Muscle of leg (tissue), 11 donors: ENCODE data around the gene STAC3. TPM values are rescaled to one million over a fixed set of nuclear protein-coding genes. Genes with fewer than 3 reads are reported as not detected.

Experiments
- DNase-seq: peaks from one replicate; pipeline ENCODE4 v3.0.0; 2013
- H3K27ac ChIP-seq: one replicate; pipeline ENCODE4 v1.5.1; 2013; ENCODE audit warnings: mild to moderate bottlenecking, low read length, control low read depth
- H3K27me3 ChIP-seq: one replicate; pipeline ENCODE4 v1.6.1; 2013; ENCODE audit warnings: low read length; ENCODE audit not compliant: control insufficient read depth, insufficient read depth
- H3K36me3 ChIP-seq: one replicate; pipeline ENCODE4 v1.6.1; 2013; ENCODE audit warnings: low read length; ENCODE audit not compliant: control insufficient read depth, insufficient read depth
- H3K4me1 ChIP-seq: one replicate; pipeline ENCODE4 v1.6.1; 2013; ENCODE audit warnings: low read length; ENCODE audit not compliant: control insufficient read depth, insufficient read depth
- H3K4me3 ChIP-seq: one replicate; pipeline ENCODE4 v1.5.1; 2013; ENCODE audit warnings: low read length, control low read depth
- H3K9me3 ChIP-seq: replicated peaks from 2 replicates; pipeline ENCODE4 v1.6.1; 2013; ENCODE audit warnings: low read depth, low read length; ENCODE audit not compliant: control insufficient read depth
- WGBS: methylation state at CpG from one replicate; pipeline ENCODE4 v1.1.5; 2013; ENCODE audit warnings: missing lambda C conversion rate; ENCODE audit not compliant: insufficient coverage; 5-methylcytosine and 5-hydroxymethylcytosine counted together
- polyA plus RNA-seq, 8 donors: library from polyadenylated mRNA; unstranded; fragments of 120-200 nt; gene quantifications; one replicate each; pipeline versions ENCODE4 v1.2.1 to v1.2.3, GENCODE V29; 2013; ENCODE audit warnings: inconsistent platforms in 1 of 8, low replicate concordance in 1 of 8; ENCODE audit not compliant: insufficient read length in 8 of 8, insufficient read depth in 1 of 8
- total RNA-seq: library from RNA; stranded (reverse); fragments of 120-200 nt; gene quantifications from one replicate; pipeline ENCODE4 v1.2.4, GENCODE V29; 2013

The STAC3 gene
- total and polyA plus RNA-seq, 9 donors: 202 to 499 (median 426) TPM

GRCh38 chr12:57216921-57217879 lies 33.8 kb downstream of the STAC3 start:
- H3K36me3 ChIP-seq: peaks cover 14% of the 10 kb centered on the region
- 1% methylated on average over 46 of the region's 63 CpGs for WGBS
- peaks cover 69% of the 10 kb centered on the region for H3K4me1 ChIP-seq
- no peaks in the 10 kb centered on the region for H3K9me3 ChIP-seq
- H3K4me3 ChIP-seq: peak overlapping the region; percentile 45
- no peak overlapping the region for H3K27ac ChIP-seq
- peak; percentile 71 for DNase-seq
- peaks cover 87% of the 10 kb centered on the region for H3K27me3 ChIP-seq

DNA sequence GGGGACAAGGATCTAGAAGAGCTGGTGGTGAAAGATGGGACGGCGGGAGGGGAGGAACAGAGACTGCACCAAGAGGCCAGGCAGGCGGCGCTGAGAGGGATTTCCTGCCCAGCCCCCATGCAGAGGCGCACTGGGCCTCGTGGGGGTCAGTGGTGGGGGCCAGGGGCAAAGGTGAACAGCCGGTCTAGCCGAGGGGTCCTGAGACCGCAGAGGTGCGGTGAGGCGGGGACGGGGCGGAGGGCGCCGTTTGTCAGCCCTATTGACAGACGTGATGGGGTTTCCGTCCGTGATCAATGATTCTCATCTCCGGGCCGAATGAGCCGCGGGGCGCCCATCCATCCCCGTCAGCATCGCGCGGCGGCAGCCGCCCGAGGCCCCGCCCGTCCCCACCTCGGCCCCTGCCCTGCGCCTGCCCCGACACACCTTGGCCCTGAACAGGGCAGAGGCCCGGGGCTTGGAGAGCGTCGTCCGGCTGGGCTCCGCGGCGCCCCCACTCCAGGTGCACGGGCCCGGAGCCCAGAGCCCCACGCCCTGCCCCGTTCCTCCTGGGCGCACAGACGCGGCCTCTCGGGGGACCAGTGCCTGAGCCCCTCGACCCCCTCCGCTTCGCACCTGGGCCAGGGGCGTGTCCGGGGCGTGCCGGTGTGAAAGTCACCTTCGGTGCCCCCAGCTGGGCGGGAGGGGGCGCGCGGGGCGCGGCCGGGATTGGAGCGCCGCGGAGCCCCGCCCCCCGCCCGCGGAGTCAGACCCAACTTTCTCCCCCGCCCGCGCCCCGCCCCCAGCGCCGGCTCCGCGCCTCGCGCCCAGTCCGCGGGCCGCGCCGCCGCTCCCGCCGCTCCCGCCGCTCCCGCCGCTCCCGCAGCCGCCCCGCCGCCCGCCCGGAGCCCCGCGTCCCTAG lies 34.7 kb downstream of the STAC3 start, which contains the start of gene NXPH4:
Gene NXPH4, plus strand, starts transcription at position 781 of the 898 bp plus-strand sequence. CDS start 176 bp downstream, outside the sequence.
- no peak within 1 kb of the TSS for H3K27ac ChIP-seq
- peak within 1 kb of the TSS; percentile 45 for H3K4me3 ChIP-seq
- H3K36me3 ChIP-seq: peaks cover 22% of the 10 kb centered on the region
- no peaks in the 10 kb centered on the region for H3K9me3 ChIP-seq
- no peak for DNase-seq
- under 1% methylated on average over 96 of the region's 102 CpGs for WGBS
- peaks cover 67% of the 10 kb centered on the region for H3K4me1 ChIP-seq
- H3K27me3 ChIP-seq: peaks cover 77% of the 10 kb centered on the region

DNA sequence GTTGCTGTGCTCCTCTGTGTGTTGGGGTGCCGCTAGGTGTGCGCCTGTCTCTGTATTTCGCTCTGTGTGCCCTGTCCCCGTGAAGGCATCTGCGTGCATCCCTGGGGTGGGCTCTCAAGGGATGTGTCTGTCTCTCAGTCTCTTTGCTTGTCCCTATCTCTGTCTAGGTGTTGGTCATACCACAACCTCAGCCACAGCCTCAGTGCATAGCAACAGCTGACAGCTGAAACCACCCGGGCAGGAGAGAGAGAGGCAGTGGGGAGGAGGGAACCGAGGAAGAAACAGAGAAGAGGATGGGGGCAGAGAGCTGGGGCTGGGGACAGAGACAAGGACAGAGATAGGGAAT lies 35.3 kb downstream of the STAC3 start:
- Histone ChIP-seq H3K27me3 (peaks cover 71% of the 10 kb centered on the region), H3K9me3 (no peaks in the 10 kb centered on the region)

GRCh38 chr12:57215065-57215464 lies 35.9 kb downstream of the STAC3 start:
- Histone ChIP-seq H3K36me3 (peaks cover 32% of the 10 kb centered on the region), H3K4me1 (peaks cover 63% of the 10 kb centered on the region), H3K27ac (no peak overlapping the region), H3K27me3 (peaks cover 65% of the 10 kb centered on the region), H3K9me3 (no peaks in the 10 kb centered on the region), H3K4me3 (no peak overlapping the region)
- no peak for DNase-seq
- 33% methylated on average over 10 of the region's 11 CpGs for WGBS

More for the DNA sequence above, 35.3 kb downstream of the STAC3 start:
- Histone ChIP-seq H3K36me3 (peaks cover 28% of the 10 kb centered on the region), H3K27ac (no peak overlapping the region), H3K4me3 (no peak overlapping the region), H3K4me1 (peaks cover 68% of the 10 kb centered on the region)
- WGBS: 21% methylated on average over 5 of the region's 7 CpGs
- DNase-seq: no peak

GRCh38 chr12:57214398-57214781 lies 36.6 kb downstream of the STAC3 start:
- no peak overlapping the region for H3K4me3 ChIP-seq
- H3K27me3 ChIP-seq: peaks cover 58% of the 10 kb centered on the region
- peaks cover 39% of the 10 kb centered on the region for H3K36me3 ChIP-seq
- H3K9me3 ChIP-seq: no peaks in the 10 kb centered on the region
- no peak overlapping the region for H3K27ac ChIP-seq
- H3K4me1 ChIP-seq: peaks cover 56% of the 10 kb centered on the region
- WGBS: 2% methylated on average over 11 of the region's 14 CpGs
- peak; percentile 74 for DNase-seq

DNA sequence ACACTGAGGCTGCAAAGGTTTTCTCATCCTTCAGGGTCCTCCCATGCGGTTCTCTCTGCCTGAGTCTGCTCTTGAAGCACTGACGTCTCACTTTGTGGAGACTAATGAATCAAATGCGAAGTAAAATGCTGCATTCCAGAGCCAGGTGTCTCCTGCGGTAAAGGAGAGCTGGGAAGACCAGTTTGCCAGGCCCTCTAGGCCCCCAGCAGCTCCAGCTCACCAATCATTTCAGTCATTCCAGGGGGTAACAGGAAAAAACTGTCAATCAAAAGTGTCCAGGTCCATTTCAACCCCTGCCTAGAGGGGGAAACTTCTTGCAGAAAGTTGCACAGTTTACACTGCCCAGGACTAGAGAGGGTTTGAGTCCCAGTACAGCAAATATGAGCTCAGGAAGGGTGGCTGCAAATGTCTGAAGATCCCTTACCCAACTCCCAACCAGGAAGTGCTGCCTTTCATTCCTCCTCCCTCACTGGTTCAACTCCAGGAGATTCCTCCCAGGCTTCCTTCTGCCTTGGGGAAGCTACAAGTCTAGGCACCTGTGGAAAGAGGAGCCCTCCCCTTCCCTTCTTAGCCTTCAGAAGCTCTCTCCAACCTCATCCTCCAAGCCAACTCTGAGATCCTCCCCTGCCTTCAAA lies 37.1 kb downstream of the STAC3 start:
- Histone ChIP-seq H3K4me1 (peaks cover 51% of the 10 kb centered on the region), H3K27ac (no peak overlapping the region), H3K27me3 (peaks cover 53% of the 10 kb centered on the region), H3K4me3 (no peak overlapping the region), H3K9me3 (no peaks in the 10 kb centered on the region), H3K36me3 (peaks cover 43% of the 10 kb centered on the region)
- whole genome bisulfite sequencing: 50% methylated on average over 2 of the region's 4 CpGs
- no peak for DNase-seq

GRCh38 chr12:57213058-57213715 lies 37.8 kb downstream of the STAC3 start:
- no peaks in the 10 kb centered on the region for H3K9me3 ChIP-seq
- H3K4me3 ChIP-seq: no peak overlapping the region
- peaks cover 50% of the 10 kb centered on the region for H3K36me3 ChIP-seq
- 6% methylated on average over 6 of the region's 16 CpGs for WGBS
- no peak overlapping the region for H3K27ac ChIP-seq
- peaks cover 46% of the 10 kb centered on the region for H3K27me3 ChIP-seq
- H3K4me1 ChIP-seq: peaks cover 55% of the 10 kb centered on the region
- DNase-seq: peak; percentile 91

- no peak for DNase-seq
- H3K4me1 ChIP-seq: peaks cover 51% of the 10 kb centered on the region
- peaks cover 54% of the 10 kb centered on the region for H3K36me3 ChIP-seq
- peaks cover 41% of the 10 kb centered on the region for H3K27me3 ChIP-seq
- no peak overlapping the region for H3K27ac ChIP-seq
- WGBS: no CpG with 5 or more reads among the region's 7 CpGs
- H3K4me3 ChIP-seq: no peak overlapping the region
- H3K9me3 ChIP-seq: no peaks in the 10 kb centered on the region
These were observed 38.3 kb downstream of the STAC3 start for GRCh38 chr12:57212701-57213057.

- no peak overlapping the region for H3K4me3 ChIP-seq
- H3K27me3 ChIP-seq: peaks cover 35% of the 10 kb centered on the region
- WGBS: 73% methylated on average over 9 of the region's 27 CpGs
- no peak overlapping the region for H3K27ac ChIP-seq
- H3K9me3 ChIP-seq: no peaks in the 10 kb centered on the region
- H3K36me3 ChIP-seq: peaks cover 58% of the 10 kb centered on the region
- peaks cover 45% of the 10 kb centered on the region for H3K4me1 ChIP-seq
- DNase-seq: no peak
These were observed 38.9 kb downstream of the STAC3 start for GRCh38 chr12:57211791-57212700.
